ENCODE data around the gene MPPED1. TPM values are rescaled to one million over a fixed set of nuclear protein-coding genes. Genes with fewer than 3 reads are reported as not detected.

MPPED1 gene
- total and polyA plus RNA-seq, 9 donors = 0.21 to 4.5 (median 0.52) TPM

GRCh38 chr22:43537019-43537585 is 125.3 kb downstream of the MPPED1 start:
- Histone ChIP-seq H3K27ac (ENCODE audit: low read length) (no peak overlapping the region), H3K27me3 (ENCODE audit: control insufficient read depth, insufficient read depth, low read length) (peaks cover 2% of the 10 kb centered on the region), H3K4me1 (ENCODE audit: control insufficient read depth, insufficient read depth, low read length) (no peaks in the 10 kb centered on the region), H3K4me3 (ENCODE audit: low read length) (no peak overlapping the region), H3K36me3 (ENCODE audit: control insufficient read depth, insufficient read depth, low read length) (no peaks in the 10 kb centered on the region), H3K9me3 (replicated peaks; ENCODE audit: control insufficient read depth, low read depth, low read length) (peaks cover 2% of the 10 kb centered on the region)
- 80% methylated on average over 10 of the region's 14 CpGs for WGBS (ENCODE audit: insufficient coverage)
- DNase-seq = no peak

GRCh38 chr22:43539572-43540528 is 128.0 kb downstream of the MPPED1 start:
- Histone ChIP-seq H3K4me3 (ENCODE audit: low read length) (no peak overlapping the region), H3K36me3 (ENCODE audit: control insufficient read depth, insufficient read depth, low read length) (no peaks in the 10 kb centered on the region), H3K27me3 (ENCODE audit: control insufficient read depth, insufficient read depth, low read length) (peaks cover 2% of the 10 kb centered on the region), H3K27ac (ENCODE audit: low read length) (no peak overlapping the region), H3K9me3 (replicated peaks; ENCODE audit: control insufficient read depth, low read depth, low read length) (peaks cover 2% of the 10 kb centered on the region), H3K4me1 (ENCODE audit: control insufficient read depth, insufficient read depth, low read length) (no peaks in the 10 kb centered on the region)
- no peak for DNase-seq
- WGBS (ENCODE audit: insufficient coverage) = 77% methylated on average over 29 of the region's 31 CpGs

- Histone ChIP-seq H3K4me3 (ENCODE audit: low read length) (no peak overlapping the region), H3K36me3 (ENCODE audit: control insufficient read depth, insufficient read depth, low read length) (no peaks in the 10 kb centered on the region), H3K27me3 (ENCODE audit: control insufficient read depth, insufficient read depth, low read length) (peaks cover 2% of the 10 kb centered on the region), H3K27ac (ENCODE audit: low read length) (no peak overlapping the region), H3K9me3 (replicated peaks; ENCODE audit: control insufficient read depth, low read depth, low read length) (peaks cover 2% of the 10 kb centered on the region), H3K4me1 (ENCODE audit: control insufficient read depth, insufficient read depth, low read length) (no peaks in the 10 kb centered on the region)
- no peak for DNase-seq
- 64% methylated on average over 3 of the region's 4 CpGs for WGBS (ENCODE audit: insufficient coverage)
Measured at GRCh38 chr22:43540529-43540923, 128.7 kb downstream of the MPPED1 start.

- Histone ChIP-seq H3K36me3 (ENCODE audit: control insufficient read depth, insufficient read depth, low read length) (no peaks in the 10 kb centered on the region), H3K4me1 (ENCODE audit: control insufficient read depth, insufficient read depth, low read length) (no peaks in the 10 kb centered on the region), H3K4me3 (ENCODE audit: low read length) (no peak overlapping the region), H3K27me3 (ENCODE audit: control insufficient read depth, insufficient read depth, low read length) (peaks cover 2% of the 10 kb centered on the region), H3K27ac (ENCODE audit: low read length) (no peak overlapping the region), H3K9me3 (replicated peaks; ENCODE audit: control insufficient read depth, low read depth, low read length) (peaks cover 2% of the 10 kb centered on the region)
- no peak for DNase-seq
- 50% methylated on average over 1 of the region's 6 CpGs for WGBS (ENCODE audit: insufficient coverage)
Measured at GRCh38 chr22:43541022-43541421, 129.2 kb downstream of the MPPED1 start.

GRCh38 chr22:43541462-43542407 is 129.9 kb downstream of the MPPED1 start:
- peaks cover 2% of the 10 kb centered on the region for H3K9me3 ChIP-seq (replicated peaks; ENCODE audit: control insufficient read depth, low read depth, low read length)
- no peak overlapping the region for H3K4me3 ChIP-seq (ENCODE audit: low read length)
- WGBS (ENCODE audit: insufficient coverage) = 72% methylated on average over 10 of the region's 18 CpGs
- H3K27ac ChIP-seq (ENCODE audit: low read length) = no peak overlapping the region
- no peak for DNase-seq
- H3K27me3 ChIP-seq (ENCODE audit: control insufficient read depth, insufficient read depth, low read length) = peaks cover 2% of the 10 kb centered on the region
- H3K4me1 ChIP-seq (ENCODE audit: control insufficient read depth, insufficient read depth, low read length) = no peaks in the 10 kb centered on the region
- no peaks in the 10 kb centered on the region for H3K36me3 ChIP-seq (ENCODE audit: control insufficient read depth, insufficient read depth, low read length)

GRCh38 chr22:43542681-43543521 is 131.1 kb downstream of the MPPED1 start:
- WGBS (ENCODE audit: insufficient coverage) = 87% methylated on average over 22 of the region's 23 CpGs
- DNase-seq = no peak

GRCh38 chr22:43543522-43544288 is 131.9 kb downstream of the MPPED1 start:
- Histone ChIP-seq H3K36me3 (ENCODE audit: control insufficient read depth, insufficient read depth, low read length) (no peaks in the 10 kb centered on the region), H3K9me3 (replicated peaks; ENCODE audit: control insufficient read depth, low read depth, low read length) (no peaks in the 10 kb centered on the region), H3K4me3 (ENCODE audit: low read length) (no peak overlapping the region), H3K4me1 (ENCODE audit: control insufficient read depth, insufficient read depth, low read length) (no peaks in the 10 kb centered on the region), H3K27ac (ENCODE audit: low read length) (no peak overlapping the region), H3K27me3 (ENCODE audit: control insufficient read depth, insufficient read depth, low read length) (peaks cover 2% of the 10 kb centered on the region)
- 75% methylated on average over 8 of the region's 12 CpGs for WGBS (ENCODE audit: insufficient coverage)
- DNase-seq = no peak

More at GRCh38 chr22:43542681-43543521, 131.1 kb downstream of the MPPED1 start:
- Histone ChIP-seq H3K4me3 (ENCODE audit: low read length) (no peak overlapping the region), H3K36me3 (ENCODE audit: control insufficient read depth, insufficient read depth, low read length) (no peaks in the 10 kb centered on the region), H3K27ac (ENCODE audit: low read length) (no peak overlapping the region), H3K27me3 (ENCODE audit: control insufficient read depth, insufficient read depth, low read length) (peaks cover 2% of the 10 kb centered on the region), H3K4me1 (ENCODE audit: control insufficient read depth, insufficient read depth, low read length) (no peaks in the 10 kb centered on the region), H3K9me3 (replicated peaks; ENCODE audit: control insufficient read depth, low read depth, low read length) (no peaks in the 10 kb centered on the region)

- Histone ChIP-seq H3K27me3 (ENCODE audit: control insufficient read depth, insufficient read depth, low read length) (peaks cover 2% of the 10 kb centered on the region), H3K9me3 (replicated peaks; ENCODE audit: control insufficient read depth, low read depth, low read length) (no peaks in the 10 kb centered on the region), H3K36me3 (ENCODE audit: control insufficient read depth, insufficient read depth, low read length) (no peaks in the 10 kb centered on the region), H3K27ac (ENCODE audit: low read length) (no peak overlapping the region), H3K4me1 (ENCODE audit: control insufficient read depth, insufficient read depth, low read length) (no peaks in the 10 kb centered on the region), H3K4me3 (ENCODE audit: low read length) (no peak overlapping the region)
- no peak for DNase-seq
- WGBS (ENCODE audit: insufficient coverage) = 42% methylated on average over 2 of the region's 4 CpGs
Measured at GRCh38 chr22:43544289-43544673, 132.5 kb downstream of the MPPED1 start.

- H3K9me3 ChIP-seq (replicated peaks; ENCODE audit: control insufficient read depth, low read depth, low read length) = no peaks in the 10 kb centered on the region
- no peak overlapping the region for H3K4me3 ChIP-seq (ENCODE audit: low read length)
- no peak overlapping the region for H3K27ac ChIP-seq (ENCODE audit: low read length)
- peaks cover 2% of the 10 kb centered on the region for H3K27me3 ChIP-seq (ENCODE audit: control insufficient read depth, insufficient read depth, low read length)
- no peaks in the 10 kb centered on the region for H3K36me3 ChIP-seq (ENCODE audit: control insufficient read depth, insufficient read depth, low read length)
- H3K4me1 ChIP-seq (ENCODE audit: control insufficient read depth, insufficient read depth, low read length) = no peaks in the 10 kb centered on the region
- WGBS (ENCODE audit: insufficient coverage) = no CpG with 5 or more reads among the region's 5 CpGs
- no peak for DNase-seq
Measured at GRCh38 chr22:43546186-43546585, 134.4 kb downstream of the MPPED1 start.
